NCI-H510A treated with DMSO at 0.1 percent for 48 hours (cell line): ENCODE data around the gene MDH1.
"Not testable (repeated sequence)": the region's sequence is repeated elsewhere in the genome, so short reads cannot be mapped to it uniquely, and the experiment has no call there.

Experiments
- DNase-seq: peaks from one replicate; lab custom pipeline; 2025; lab: John Stamatoyannopoulos, UW

Gene MDH1

DNA sequence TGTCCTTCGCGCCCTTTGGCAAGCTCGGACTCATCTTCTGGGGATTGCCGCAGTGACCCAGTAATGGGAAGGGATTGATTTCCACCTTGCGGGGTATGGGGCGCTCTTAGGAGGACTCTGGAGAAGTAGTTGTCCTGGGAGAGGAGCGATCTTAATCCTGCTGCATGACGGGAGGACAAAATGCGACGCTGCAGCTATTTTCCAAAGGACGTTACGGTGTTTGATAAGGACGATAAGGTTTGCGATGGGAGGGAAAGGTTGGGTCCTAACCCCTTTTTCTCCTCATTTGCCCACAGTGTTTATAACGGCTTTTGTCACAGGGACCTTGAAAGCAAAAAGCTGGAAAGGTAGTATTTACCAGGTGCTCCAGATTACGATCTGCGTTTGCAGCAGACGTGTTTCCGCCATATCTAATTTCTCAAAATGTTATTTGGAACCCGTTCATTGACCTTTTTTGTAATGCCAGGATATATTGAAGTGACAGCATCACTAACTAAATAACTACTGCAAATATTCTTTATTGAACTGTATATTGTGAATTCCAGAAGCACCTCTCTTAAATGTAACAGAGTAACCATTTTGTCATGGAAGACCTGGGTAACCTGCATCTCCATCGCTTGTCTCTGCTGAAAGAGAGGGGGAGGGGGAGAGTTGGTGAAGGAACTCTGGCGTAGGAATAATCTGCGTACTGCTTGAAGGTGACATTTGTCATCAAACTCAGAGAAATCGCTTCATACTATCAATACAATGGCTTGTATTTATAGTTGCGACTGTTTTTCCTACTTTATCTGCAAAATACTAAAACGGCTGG is 590 bp downstream of the MDH1 start:
- DNase-seq = peak; percentile 53

DNA sequence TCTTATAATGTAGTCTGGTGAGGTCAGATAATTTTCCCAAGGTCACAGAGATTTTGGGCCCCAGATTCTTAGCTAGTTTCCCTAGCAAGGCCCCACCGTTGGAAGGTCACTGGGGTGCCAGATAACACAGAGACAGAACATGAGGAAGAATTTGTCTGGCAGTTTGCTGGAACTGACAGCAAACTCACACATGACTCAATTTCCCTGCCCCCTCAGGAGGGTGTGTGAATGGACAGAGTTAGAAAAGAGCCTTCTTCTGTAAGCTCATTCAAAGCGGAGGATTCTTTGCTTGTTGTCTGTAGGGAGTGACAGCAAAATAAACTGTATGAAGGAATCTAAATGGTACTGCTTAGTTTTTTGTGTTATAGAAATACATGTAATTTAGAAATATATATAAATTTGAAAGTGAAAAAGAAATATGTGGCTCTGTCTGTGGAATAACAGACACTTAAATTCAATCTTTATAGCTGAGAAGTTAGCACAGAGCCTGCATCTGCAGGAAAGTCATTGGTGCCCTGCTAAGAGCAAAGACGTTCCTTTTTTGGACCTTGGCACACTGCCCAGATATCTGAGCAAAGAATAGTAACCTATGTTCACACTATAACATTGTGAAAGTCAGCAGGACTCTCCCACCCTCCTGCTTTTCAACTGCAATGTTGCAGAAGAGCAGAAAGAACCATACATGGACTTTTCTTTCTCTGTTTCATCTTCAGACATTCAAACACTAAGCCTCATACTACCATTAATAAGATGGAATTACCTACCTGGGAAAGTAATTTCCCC is 2.1 kb downstream of the MDH1 start:
- no peak for DNase-seq

DNA sequence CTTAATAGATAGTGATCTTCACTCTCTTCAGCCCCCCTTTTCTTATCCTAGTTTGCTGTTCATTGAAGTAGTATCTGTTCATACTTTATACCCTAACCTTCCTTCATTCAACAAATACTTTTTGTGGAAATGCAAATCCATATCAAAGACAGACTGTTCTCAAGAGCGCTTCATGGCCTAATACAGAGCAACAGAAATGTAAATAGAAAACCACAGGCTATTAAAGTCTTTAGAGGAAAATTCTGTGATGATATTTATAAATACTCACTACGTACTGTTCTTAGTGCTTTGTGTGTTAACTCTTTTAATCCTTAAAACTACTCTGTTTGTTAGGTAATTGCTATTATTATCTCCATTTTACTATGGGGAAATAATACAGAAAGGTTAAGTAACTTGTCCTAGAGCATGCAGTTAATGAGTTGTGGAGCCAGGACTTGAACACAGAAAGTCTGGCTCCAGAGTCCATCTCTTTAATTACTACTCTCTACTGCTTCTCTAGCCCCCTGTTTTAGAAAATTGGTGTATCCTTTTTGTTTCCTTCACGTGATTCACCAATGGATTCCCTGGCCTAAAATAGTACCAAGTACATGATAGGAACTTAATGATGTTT is 2.9 kb downstream of the MDH1 start:
- DNase-seq = no peak

DNA sequence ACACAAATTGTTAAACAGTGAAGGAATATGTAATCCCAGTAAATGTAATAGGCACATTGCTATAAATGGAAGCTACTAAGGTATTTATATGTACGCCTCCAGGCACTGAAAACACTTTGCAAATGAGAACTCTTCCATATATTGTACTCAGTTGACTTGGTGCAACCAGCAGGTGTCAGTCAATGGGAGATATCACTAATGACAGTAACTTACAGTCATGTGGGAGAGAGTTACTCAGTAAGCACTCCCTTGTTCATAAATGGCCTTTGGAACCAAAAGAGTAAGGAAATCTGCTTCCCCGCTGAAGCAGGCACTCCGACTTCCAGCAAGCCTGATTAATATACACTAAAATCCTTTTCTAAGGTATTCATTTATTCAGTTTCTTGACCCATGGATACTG is 5.9 kb downstream of the MDH1 start:
- no peak for DNase-seq

DNA sequence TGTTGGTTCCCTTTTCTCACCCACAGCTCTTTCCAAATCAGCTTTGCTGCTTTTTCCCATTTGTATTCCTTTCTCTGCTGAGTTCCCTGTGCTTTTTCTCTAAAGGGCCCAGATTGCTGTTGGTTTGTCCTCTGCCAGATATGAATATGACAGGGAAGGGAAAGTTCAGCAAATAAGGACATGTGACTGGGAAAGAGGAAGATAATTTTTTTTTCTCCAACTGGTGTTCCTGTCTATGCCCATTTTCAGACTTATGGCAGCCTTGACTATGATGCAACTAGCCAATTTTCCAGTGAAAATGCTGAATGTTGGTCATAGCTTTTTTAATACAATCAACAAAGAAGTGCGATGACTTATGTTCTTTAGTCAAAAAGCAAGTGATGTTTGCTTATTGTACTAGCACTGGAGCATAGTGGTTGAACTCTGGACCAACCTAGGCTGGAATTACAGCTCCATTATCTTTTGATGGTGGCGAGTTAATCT is 7.7 kb downstream of the MDH1 start:
- no peak for DNase-seq

DNA sequence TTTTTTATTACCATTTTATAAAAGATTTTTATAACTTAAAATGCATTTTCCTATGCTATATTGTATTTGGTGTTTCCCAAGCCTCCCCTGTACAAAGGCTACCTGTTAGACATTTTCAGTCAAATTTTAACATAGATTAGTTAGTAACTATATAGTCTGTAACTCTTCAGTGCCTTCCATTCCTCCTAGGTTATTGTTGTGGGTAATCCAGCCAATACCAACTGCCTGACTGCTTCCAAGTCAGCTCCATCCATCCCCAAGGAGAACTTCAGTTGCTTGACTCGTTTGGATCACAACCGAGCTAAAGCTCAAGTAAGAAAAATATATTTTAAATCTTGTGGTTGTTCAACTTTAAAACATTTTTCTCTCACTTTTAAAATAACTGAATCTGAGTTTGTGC is 10.2 kb downstream of the MDH1 start:
- DNase-seq = no peak

DNA sequence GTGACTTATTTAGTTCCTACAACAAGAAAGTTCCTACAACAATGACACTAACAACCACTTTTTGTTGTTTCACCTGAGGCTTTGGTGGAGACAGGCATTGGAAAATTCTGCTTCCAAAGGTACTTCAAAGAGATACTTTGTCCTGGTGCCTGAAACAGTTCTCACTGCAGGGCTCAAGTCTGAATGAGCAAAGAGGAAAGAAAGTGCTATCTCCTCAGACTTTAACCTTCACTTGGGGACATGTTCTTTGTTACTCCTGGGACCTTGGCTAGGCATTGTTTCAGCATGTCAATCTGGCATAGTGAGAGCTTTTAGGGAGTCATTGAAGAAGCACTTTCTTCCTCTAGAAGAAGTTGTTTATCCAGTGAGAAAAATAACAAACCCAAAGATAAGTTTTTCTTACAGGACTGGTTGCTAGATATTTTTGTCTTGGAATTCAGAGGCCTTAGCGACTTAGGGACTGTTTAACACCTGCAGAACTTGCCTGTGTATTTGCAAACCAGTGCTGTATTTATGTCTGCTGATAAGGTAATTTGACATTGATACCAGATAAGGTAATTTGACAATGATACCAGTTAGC is 12.2 kb downstream of the MDH1 start:
- no peak for DNase-seq

DNA sequence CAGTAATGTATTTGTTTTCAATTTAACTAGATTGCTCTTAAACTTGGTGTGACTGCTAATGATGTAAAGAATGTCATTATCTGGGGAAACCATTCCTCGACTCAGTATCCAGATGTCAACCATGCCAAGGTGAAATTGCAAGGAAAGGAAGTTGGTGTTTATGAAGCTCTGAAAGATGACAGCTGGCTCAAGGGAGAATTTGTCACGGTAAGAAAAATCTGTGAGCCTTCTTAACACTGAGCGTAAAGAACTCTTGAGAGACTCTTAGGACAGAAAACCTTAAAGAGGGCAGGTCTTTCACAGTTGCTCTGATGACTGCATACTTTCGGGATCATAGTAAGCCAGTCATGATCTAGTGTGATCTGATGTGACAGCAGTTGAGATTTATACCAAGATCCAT is 15.9 kb downstream of the MDH1 start:
- no peak for DNase-seq

DNA sequence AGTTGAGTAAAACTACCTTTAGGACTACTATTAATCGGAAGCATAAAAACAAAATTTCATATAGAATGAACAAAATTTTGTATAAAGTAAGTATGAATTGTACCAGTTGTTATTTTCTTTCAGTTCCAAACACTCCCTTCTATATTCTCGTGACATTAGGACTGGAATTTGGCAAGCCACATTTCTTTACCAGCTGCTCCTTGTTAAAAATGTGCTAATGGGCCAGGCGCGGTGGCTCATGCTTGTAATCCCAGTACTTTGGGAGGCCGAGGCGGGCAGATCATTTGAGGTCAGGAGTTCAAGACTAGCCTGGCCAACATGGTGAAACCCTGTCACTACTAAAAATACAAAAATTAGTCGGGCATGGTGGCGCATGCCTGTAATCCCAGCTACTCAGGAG is 20.1 kb downstream of the MDH1 start:
- DNase-seq = not testable (repeated sequence)

DNA sequence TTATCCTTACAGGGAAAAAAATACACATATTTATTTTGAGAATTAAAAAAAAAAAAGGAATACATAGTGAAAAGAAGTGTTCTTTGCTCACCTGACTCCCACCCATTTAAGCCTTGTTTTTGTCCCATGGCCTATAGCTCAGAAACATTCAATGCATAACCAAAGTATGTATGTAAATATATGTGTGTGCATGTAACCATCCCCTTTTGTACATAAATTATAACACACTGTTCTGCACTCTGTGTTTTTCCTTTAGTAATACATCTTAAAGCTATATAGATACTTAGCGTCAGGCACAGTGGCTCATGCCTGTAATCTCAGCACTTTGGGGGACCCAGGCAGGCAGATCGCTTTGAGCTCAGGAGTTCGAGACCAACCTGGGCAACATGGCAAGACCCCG is 21.8 kb downstream of the MDH1 start:
- no peak for DNase-seq

DNA sequence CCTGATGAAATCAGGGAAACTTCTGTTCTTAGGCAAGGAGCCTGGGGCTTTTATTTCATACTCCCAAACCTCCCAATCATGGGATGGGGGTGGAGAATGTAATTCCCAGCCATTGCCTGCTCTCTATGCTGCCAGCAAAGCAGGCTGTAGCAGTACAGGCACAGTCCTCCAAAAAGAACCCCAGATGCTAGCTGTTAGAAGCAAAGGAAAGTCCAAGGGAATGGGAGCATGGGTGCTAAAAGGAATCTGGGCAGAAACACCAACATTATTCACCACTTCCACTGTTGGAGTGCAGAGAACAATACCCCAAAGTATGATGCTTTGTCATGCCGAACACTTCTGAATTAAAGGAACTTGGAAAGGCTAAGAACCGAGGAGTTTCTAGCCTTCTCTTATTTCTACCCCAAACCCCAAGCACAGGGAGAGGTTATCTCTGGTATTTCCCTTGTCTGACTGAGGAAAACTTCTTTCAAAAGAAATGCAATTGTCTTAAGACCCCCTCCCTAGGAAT is 24.7 kb downstream of the MDH1 start:
- DNase-seq = no peak

DNA sequence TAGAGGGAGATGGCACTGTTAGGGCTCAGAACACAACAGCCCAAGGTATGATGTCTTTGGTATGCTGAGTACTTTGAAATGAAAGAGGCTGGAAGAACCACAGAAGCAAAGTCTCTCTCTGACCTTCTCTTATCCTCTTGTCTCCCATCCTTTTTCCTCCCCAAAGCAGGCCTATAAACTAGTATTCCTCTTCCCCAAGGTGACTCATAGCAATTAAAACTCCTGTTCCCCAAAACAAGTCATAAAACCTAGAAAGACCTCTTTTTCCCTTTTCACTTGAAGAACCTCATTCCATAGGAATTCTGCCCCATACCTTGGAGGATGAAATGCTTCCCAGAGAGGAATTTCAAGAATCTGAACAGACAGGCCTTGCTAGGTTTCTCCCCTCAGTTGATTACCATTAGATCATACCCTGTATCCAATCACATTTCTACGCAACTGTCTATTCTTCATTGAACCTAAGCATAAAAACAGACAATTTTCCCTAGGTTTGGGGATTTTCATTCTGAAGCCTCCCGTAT is 25.7 kb downstream of the MDH1 start:
- DNase-seq = no peak

DNA sequence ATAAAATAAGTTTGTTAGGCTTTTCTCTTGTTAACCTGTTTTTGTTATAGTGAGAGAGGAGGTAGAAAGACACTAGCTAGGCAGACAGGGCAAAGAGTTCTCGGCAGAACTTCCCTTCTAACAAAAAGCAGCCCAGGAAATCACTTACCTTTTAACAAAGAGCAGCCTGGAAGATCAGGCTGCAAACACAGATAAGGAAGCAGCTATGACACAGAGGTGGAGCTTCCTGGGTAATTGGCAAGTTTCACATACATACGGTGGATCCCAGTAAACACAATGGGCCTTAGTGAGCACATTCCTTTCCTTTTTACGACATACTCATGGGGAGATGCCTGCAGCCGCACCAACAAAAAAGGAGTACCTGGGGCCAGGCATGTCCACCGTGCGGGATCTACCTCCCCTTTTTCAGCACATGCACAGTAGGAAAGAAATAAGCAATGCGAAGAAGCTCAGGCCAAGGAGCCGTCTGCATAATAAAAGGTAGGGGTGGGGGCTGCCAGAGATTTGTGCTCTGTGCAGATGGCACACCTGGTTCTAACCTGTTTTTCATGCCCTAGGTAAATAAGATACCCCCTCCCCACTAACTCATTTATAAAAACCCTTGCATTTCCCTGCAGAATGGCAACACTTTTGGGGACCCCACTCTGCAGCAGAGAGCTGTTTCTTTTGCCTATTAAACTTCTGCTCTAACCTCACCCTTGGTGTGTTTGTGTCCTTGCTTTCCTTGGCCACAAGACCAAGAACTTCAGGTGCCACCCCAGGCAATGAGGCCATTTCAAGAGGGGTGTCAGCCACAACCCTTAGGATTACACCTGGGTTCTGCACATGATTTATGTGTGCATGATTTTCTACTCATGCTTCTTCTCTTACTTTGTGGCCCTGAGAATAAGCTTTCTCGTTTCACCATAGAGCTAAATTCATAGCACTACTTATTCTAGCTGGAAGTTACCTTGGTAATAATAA is 26.5 kb downstream of the MDH1 start:
- DNase-seq = no peak

DNA sequence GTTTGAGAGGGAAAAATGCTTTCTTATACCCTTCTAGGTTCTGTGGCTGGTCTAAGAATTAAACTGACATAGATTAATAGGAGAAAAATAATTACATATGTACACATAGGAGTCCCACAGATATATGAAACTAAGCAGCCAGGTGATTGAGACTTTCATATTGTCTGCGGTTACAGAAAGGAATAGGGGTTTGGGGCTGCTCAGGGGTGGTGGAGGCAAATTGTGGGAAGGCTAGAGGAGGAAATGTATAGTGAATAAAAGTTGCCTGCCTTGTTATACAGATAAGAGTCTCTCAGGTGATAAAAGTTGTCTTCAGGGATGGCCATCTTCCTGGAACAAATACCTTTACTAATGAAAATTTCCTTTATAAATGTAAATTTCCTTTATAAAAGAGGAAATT is 28.6 kb downstream of the MDH1 start:
- DNase-seq = no peak

DNA sequence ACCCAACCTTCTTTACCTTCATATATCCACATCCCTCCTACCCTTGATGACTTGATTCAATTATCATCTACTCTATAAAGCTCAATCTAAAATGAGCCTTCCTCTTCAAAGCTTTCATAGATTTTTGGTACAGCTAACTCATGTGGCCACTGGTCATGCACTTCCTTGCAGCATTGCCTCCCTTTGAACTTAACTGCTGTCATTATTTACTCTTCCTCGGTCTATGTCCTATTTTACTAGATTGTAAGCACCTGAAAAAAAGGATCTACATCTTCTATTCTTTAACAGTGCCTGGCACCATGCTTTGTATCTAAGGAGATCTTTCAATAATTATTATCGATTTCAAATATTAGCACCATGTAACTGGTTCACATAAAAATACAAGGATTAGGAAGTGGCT is 30.6 kb downstream of the MDH1 start:
- no peak for DNase-seq

DNA sequence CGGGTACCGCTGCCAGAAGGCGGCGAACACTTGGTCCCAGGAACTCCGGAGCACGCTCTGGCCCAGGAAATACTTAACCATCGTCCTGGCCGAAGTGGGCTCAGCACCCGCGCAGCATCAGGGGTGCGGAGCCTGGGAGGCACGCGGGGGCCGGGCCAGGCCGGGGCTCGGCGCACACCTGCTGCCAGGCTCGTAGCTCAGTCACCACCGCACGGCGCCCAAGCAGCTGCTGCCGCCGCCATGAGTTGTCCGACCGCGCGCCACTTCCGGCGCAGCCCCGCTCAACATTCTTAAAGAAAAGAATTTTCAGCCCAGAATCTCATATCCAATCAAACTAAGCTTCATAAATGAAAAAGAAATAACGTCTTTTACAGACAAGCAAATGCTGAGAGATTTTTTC is 34.0 kb downstream of the MDH1 start:
- DNase-seq = no peak

DNA sequence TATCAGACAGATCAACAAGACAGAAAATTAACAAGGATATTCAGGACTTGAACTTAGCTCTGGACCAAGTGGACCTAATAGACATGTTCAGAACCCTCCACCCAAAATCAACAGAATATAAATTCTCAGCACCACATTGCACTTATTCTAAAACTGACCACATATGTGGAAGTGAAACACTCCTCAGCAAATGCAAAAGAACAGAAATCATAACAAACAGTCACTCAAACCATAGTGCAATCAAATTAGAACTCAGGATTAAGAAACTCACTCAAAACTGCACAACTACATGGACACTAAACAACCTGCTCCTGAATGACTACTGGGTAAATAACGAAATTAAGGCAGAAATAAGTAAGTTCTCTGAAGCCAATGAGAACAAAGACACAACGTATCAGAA is 35.0 kb downstream of the MDH1 start:
- not testable (repeated sequence) for DNase-seq

DNA sequence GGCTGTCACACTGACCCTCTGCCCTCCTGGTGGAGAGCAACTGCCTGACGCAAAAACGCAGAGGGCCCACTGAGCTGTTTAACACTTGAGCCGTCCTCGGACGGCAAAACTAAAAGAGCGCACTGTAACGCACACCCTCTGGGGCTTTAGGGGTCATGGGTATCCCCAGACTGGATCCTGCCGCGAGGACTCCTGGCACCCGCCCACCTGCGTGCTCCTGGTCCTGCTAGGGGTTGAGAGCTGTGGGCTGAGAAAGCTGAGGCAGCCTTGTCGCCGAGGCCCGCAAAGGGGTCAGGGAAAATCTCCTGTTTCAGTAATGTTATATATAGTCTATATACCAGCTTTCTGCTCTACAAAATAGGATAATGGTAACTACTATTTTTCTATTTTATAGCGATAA is 39.1 kb downstream of the MDH1 start:
- DNase-seq = no peak

DNA sequence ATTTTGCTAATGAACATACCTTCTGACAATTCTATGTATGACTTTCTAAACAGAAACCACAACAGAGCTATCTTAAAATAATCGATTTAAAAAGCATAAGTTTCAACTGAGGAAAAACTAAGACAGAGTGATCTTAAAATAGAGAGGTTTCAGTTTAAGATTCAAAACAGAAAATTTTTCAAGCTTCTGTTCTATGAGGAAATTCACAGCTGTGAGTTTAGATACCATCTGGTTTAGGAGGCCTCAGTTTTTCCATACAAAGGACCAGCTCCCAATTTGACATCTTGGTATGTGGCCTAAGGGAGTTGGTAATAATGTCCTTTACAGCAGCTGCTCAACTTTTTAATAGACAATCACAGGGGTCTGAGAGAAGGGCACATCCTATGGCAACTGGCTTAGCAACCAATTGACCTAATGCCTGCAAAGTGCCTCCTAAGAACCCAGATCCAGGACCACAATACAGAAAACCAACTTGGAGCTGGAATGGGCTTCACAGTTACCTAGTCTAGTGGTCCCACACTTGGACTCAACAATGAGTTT is 39.7 kb downstream of the MDH1 start:
- no peak for DNase-seq

DNA sequence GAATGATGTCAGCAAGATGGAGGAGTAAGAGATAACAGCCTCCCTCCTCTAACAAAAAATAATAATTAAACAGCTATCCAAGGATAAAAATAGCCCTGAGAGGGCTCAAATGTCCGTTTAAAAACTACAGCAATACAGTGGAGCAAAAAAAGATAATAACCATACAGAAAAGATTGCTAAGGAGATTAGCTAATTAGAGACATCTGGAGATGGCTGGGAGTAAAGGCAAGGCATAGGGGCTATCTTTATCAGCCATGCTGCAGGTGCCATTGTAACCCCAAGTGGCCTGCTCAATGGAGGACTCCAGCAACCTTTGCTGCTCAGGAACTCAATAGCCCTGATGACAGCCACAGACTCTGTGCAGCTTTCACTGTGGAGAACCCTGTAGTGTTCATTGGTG is 42.7 kb downstream of the MDH1 start:
- DNase-seq = no peak

DNA sequence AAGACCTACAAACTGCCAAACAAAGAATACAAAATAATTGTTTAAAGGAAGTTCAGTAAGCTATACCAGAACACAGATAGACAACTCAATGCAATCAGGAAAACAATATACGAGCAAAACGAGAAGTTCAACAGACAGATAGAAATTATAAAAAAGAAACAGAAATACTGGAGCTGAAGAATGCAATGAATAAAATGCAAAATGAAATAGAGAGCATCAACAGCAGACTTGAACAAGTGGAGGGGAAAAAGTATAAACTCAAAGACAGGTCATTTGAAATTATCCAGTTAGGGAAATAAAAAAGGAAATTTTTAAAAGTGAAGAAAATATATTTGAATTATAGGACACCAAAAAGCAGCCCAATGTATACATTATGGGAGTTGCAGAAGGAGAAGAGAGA is 43.6 kb downstream of the MDH1 start:
- no peak for DNase-seq
